ENCODE results near the gene DEGS2.

- TF ChIP-seq CTCF (conservative IDR thresholded peaks at IDR 0.05) (no peak), EZH2 (IDR thresholded peaks at IDR 0.05; ENCODE audit: low read depth) (no peak)
Observed at GRCh38 chr14:100137173-100137572, 22.3 kb downstream of the DEGS2 start.
